Measurements from ENCODE around the gene BNIP5. TPM values are rescaled to one million over a fixed set of nuclear protein-coding genes. Genes with fewer than 3 reads are reported as not detected.

BNIP5 gene
- polyA plus RNA-seq, 3 donors = not detected

DNA sequence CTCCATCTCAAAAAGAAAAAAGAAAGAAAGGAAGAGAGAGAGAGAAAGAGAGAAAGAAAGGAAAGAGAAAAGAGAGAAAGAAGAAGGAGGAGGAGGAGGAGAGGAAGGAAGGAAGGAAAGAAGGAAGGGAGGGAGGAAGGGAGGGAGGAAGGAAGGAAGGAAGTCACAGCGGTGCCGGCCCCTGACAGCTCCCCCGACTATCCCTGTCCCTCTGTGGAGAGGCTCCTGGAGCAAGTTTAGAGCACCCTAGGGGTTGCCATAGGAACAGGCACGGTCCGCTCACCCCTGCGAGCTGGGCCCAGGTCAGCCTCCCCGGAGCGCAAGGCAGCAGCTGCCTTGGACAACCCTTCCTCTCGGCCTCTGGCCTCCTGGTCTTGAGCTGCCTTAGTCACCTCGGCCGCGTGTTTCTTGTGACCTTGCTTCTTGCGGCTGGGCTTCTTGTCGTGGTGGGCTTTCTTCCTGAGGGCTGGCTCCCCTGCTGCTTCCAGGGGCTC lies 6.8 kb downstream of the BNIP5 start:
- Histone ChIP-seq H3K4me2 (replicated peaks; ENCODE audit: extremely low read depth, low read length, poor library complexity, severe bottlenecking) (no peak overlapping the region), H3K27me3 (ENCODE audit: control insufficient read depth in 2 of 2, insufficient read depth in 2 of 2, low read length in 2 of 2) (peaks cover 7 to 10% of the 10 kb centered on the region in 2 donors), H3K4me1 (ENCODE audit: control insufficient read depth in 1 of 2, insufficient read depth in 2 of 2, low read length in 2 of 2) (peaks cover 5 to 8% of the 10 kb centered on the region in 2 donors), H3K79me2 (ENCODE audit: insufficient read depth, low read length) (no peaks in the 10 kb centered on the region), H2AFZ (ENCODE audit: insufficient read depth, low read depth, low read length, poor library complexity, severe bottlenecking) (no peak overlapping the region), H3K4me3 (replicated peaks in 1 of 3; ENCODE audit: low read depth in 2 of 3, low read length in 3 of 3) (no peak overlapping the region), H3K27ac (ENCODE audit: low read depth in 1 of 2, low read length in 2 of 2) (no peak overlapping the region), H4K20me1 (ENCODE audit: insufficient read depth, low read length) (no peaks in the 10 kb centered on the region), H3K9me3 (replicated peaks in 1 of 2; ENCODE audit: control insufficient read depth in 1 of 2, insufficient read depth in 1 of 2, low read length in 2 of 2) (no peaks in the 10 kb centered on the region), H3K36me3 (replicated peaks in 1 of 2; ENCODE audit: control insufficient read depth in 1 of 2, insufficient read depth in 2 of 2, low read length in 2 of 2) (no peaks in the 10 kb centered on the region), H3K9ac (ENCODE audit: insufficient read depth, low read length, poor library complexity, severe bottlenecking) (no peak overlapping the region)
- intact Hi-C loops (cut with micrococcal nuclease) = no loop called here
- Mint-ChIP-seq H3K9me3 (no peaks in the 10 kb centered on the region), H3K27me3 (ENCODE audit: low read depth in 3 of 3) (peaks cover 12 to 19% (median 19%) of the 10 kb centered on the region in 3 donors), H3K27ac (no peak overlapping the region), H3K36me3 (no peaks in the 10 kb centered on the region), H3K4me3 (no peak overlapping the region), H3K4me1 (peaks cover 18% of the 10 kb centered on the region)
- no peak for DNase-seq
- WGBS (ENCODE audit: insufficient coverage) = 77% methylated on average over 14 of the region's 14 CpGs
- TF ChIP-seq, protein P1, sequence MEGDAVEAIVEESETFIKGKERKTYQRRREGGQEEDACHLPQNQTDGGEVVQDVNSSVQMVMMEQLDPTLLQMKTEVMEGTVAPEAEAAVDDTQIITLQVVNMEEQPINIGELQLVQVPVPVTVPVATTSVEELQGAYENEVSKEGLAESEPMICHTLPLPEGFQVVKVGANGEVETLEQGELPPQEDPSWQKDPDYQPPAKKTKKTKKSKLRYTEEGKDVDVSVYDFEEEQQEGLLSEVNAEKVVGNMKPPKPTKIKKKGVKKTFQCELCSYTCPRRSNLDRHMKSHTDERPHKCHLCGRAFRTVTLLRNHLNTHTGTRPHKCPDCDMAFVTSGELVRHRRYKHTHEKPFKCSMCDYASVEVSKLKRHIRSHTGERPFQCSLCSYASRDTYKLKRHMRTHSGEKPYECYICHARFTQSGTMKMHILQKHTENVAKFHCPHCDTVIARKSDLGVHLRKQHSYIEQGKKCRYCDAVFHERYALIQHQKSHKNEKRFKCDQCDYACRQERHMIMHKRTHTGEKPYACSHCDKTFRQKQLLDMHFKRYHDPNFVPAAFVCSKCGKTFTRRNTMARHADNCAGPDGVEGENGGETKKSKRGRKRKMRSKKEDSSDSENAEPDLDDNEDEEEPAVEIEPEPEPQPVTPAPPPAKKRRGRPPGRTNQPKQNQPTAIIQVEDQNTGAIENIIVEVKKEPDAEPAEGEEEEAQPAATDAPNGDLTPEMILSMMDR (IDR thresholded peaks at IDR 0.05) = no peak

DNA sequence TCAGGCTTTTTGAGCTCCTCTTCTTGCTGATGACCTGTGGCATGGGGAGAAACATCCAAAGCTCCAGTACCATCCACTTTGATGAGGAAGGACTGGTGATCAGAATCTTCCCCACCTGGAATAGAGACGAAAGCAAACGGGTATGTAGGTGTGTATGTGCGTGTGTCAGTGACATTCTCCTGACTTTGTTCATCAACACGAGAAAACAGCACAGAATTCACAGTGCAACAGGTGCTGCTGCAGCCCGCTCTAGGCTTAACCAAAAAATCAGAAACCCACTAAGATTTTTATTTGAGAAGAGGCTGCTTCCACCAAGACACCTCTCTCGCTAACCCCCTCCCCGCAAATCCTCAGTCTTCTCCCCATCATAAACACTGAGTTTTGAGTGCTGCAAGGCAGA lies 8.1 kb downstream of the BNIP5 start:
- WGBS (ENCODE audit: insufficient coverage) = 98% methylated on average over 5 of the region's 7 CpGs
- no peak overlapping the region for H3K27ac ChIP-seq (ENCODE audit: low read depth in 1 of 2, low read length in 2 of 2)
- no peaks in the 10 kb centered on the region for H3K79me2 ChIP-seq (ENCODE audit: insufficient read depth, low read length)
- no peak overlapping the region for H3K27ac Mint-ChIP-seq
- no peaks in the 10 kb centered on the region for H3K36me3 ChIP-seq (replicated peaks in 1 of 2; ENCODE audit: control insufficient read depth in 1 of 2, insufficient read depth in 2 of 2, low read length in 2 of 2)
- no peak overlapping the region for H3K4me3 Mint-ChIP-seq
- no peaks in the 10 kb centered on the region for H3K36me3 Mint-ChIP-seq
- intact Hi-C loops (cut with micrococcal nuclease) = no loop called here
- H3K4me3 ChIP-seq (replicated peaks in 1 of 3; ENCODE audit: low read depth in 2 of 3, low read length in 3 of 3) = no peak overlapping the region
- H3K27me3 ChIP-seq (ENCODE audit: control insufficient read depth in 2 of 2, insufficient read depth in 2 of 2, low read length in 2 of 2) = no peaks in the 10 kb centered on the region
- H3K9me3 Mint-ChIP-seq = no peaks in the 10 kb centered on the region
- no peak for DNase-seq
- H3K4me1 ChIP-seq (ENCODE audit: control insufficient read depth in 1 of 2, insufficient read depth in 2 of 2, low read length in 2 of 2) = peaks cover 3 to 5% of the 10 kb centered on the region in 2 donors
- no peak overlapping the region for H3K4me2 ChIP-seq (replicated peaks; ENCODE audit: extremely low read depth, low read length, poor library complexity, severe bottlenecking)
- H2AFZ ChIP-seq (ENCODE audit: insufficient read depth, low read depth, low read length, poor library complexity, severe bottlenecking) = no peak overlapping the region
- H3K4me1 Mint-ChIP-seq = peaks cover 8% of the 10 kb centered on the region
- H3K27me3 Mint-ChIP-seq (ENCODE audit: low read depth in 3 of 3) = peaks cover 4 to 15% (median 7%) of the 10 kb centered on the region in 3 donors
- TF ChIP-seq, protein P1 (IDR thresholded peaks at IDR 0.05) = no peak
- no peak overlapping the region for H3K9ac ChIP-seq (ENCODE audit: insufficient read depth, low read length, poor library complexity, severe bottlenecking)
- no peaks in the 10 kb centered on the region for H3K9me3 ChIP-seq (replicated peaks in 1 of 2; ENCODE audit: control insufficient read depth in 1 of 2, insufficient read depth in 1 of 2, low read length in 2 of 2)
- H4K20me1 ChIP-seq (ENCODE audit: insufficient read depth, low read length) = no peaks in the 10 kb centered on the region

Data from CD14-positive monocyte (primary cell).